ENCODE results near the gene CNOT11.

CNOT11 gene

GRCh38 chr2:101282980-101283379 is 30.3 kb downstream of the CNOT11 start:
- peaks cover 23 to 99% of the 10 kb centered on the region in 2 experiments for H3K36me3 ChIP-seq (ENCODE audit: control insufficient read depth in 1 of 2, insufficient read depth in 2 of 2, low read depth in 1 of 2, low read length in 2 of 2)

GRCh38 chr2:101286684-101287083 is 34.0 kb downstream of the CNOT11 start:
- H2AK5ac ChIP-seq (ENCODE audit: low read length, severe bottlenecking) = no peak overlapping the region
- H2BK120ac ChIP-seq (ENCODE audit: low read depth, low read length) = no peak overlapping the region
- no peaks in the 10 kb centered on the region for H3K27me3 ChIP-seq (ENCODE audit: control insufficient read depth in 1 of 2, insufficient read depth in 1 of 2, low read length in 2 of 2)
- no peak overlapping the region for H3K23ac ChIP-seq (ENCODE audit: low read length in 2 of 2)
- H3K9me3 ChIP-seq (ENCODE audit: control insufficient read depth, low read length) = no peaks in the 10 kb centered on the region
- H3K4ac ChIP-seq (ENCODE audit: low read depth in 1 of 2, low read length in 2 of 2) = no peak overlapping the region
- H3K9ac ChIP-seq (ENCODE audit: low read length) = no peak overlapping the region
- H3K36me3 ChIP-seq (ENCODE audit: control insufficient read depth in 1 of 2, insufficient read depth in 2 of 2, low read depth in 1 of 2, low read length in 2 of 2) = peaks cover 20 to 81% of the 10 kb centered on the region in 2 experiments
- no peak overlapping the region for H4K8ac ChIP-seq (ENCODE audit: low read length)
- no peak overlapping the region for H3K4me2 ChIP-seq (ENCODE audit: low read length, poor library complexity, severe bottlenecking)
- peaks cover 20% of the 10 kb centered on the region for H3K79me1 ChIP-seq (replicated peaks; ENCODE audit: low read length, poor library complexity, severe bottlenecking)
- no peak overlapping the region for H3K4me3 ChIP-seq (ENCODE audit: insufficient read depth in 1 of 2, low read depth in 1 of 2, low read length in 2 of 2)
- H3K14ac ChIP-seq (ENCODE audit: low read length in 2 of 2) = no peak overlapping the region
- H2BK5ac ChIP-seq (ENCODE audit: low read depth, low read length, poor library complexity, severe bottlenecking) = no peak overlapping the region
- no peak overlapping the region for H2BK12ac ChIP-seq (ENCODE audit: low read length in 2 of 2)
- no peak overlapping the region for H3K27ac ChIP-seq (ENCODE audit: low read length, poor library complexity, severe bottlenecking)
- H3K18ac ChIP-seq (ENCODE audit: low read depth in 1 of 2, low read length in 2 of 2) = no peak overlapping the region
- H4K91ac ChIP-seq (ENCODE audit: low read length) = no peak overlapping the region
- DNase-seq = no peak
- no peak overlapping the region for H2BK15ac ChIP-seq (ENCODE audit: low read depth, poor library complexity, severe bottlenecking)
- whole genome bisulfite sequencing = over 99% methylated on average over 6 of the region's 6 CpGs
- H2AFZ ChIP-seq (ENCODE audit: low read depth, low read length) = no peak overlapping the region
- H3K4me1 ChIP-seq (ENCODE audit: control insufficient read depth, insufficient read depth, low read depth, low read length) = peaks cover 3% of the 10 kb centered on the region

More at GRCh38 chr2:101282980-101283379, 30.3 kb downstream of the CNOT11 start:
- Histone ChIP-seq H2BK15ac (ENCODE audit: low read depth, poor library complexity, severe bottlenecking) (no peak overlapping the region), H2BK12ac (ENCODE audit: low read length in 2 of 2) (no peak overlapping the region), H3K4me2 (ENCODE audit: low read length, poor library complexity, severe bottlenecking) (no peak overlapping the region), H3K79me1 (replicated peaks; ENCODE audit: low read length, poor library complexity, severe bottlenecking) (peaks cover 21% of the 10 kb centered on the region), H3K27me3 (ENCODE audit: control insufficient read depth in 1 of 2, insufficient read depth in 1 of 2, low read length in 2 of 2) (no peaks in the 10 kb centered on the region), H2BK5ac (ENCODE audit: low read depth, low read length, poor library complexity, severe bottlenecking) (no peak overlapping the region), H2AK5ac (ENCODE audit: low read length, severe bottlenecking) (no peak overlapping the region), H3K4ac (ENCODE audit: low read depth in 1 of 2, low read length in 2 of 2) (no peak overlapping the region), H3K14ac (ENCODE audit: low read length in 2 of 2) (no peak overlapping the region), H3K18ac (ENCODE audit: low read depth in 1 of 2, low read length in 2 of 2) (no peak overlapping the region), H3K4me3 (ENCODE audit: insufficient read depth in 1 of 2, low read depth in 1 of 2, low read length in 2 of 2) (no peak overlapping the region), H4K91ac (ENCODE audit: low read length) (no peak overlapping the region), H2BK120ac (ENCODE audit: low read depth, low read length) (no peak overlapping the region), H3K9ac (ENCODE audit: low read length) (no peak overlapping the region), H3K9me3 (ENCODE audit: control insufficient read depth, low read length) (no peaks in the 10 kb centered on the region), H2AFZ (ENCODE audit: low read depth, low read length) (no peak overlapping the region), H3K4me1 (ENCODE audit: control insufficient read depth, insufficient read depth, low read depth, low read length) (peaks cover 3% of the 10 kb centered on the region), H4K8ac (ENCODE audit: low read length) (no peak overlapping the region), H3K23ac (ENCODE audit: low read length in 2 of 2) (no peak overlapping the region), H3K27ac (ENCODE audit: low read length, poor library complexity, severe bottlenecking) (no peak overlapping the region)
- no peak for DNase-seq
- 97% methylated on average over 3 of the region's 3 CpGs for WGBS

- no peak overlapping the region for H2AFZ ChIP-seq (ENCODE audit: low read depth, low read length)
- H4K91ac ChIP-seq (ENCODE audit: low read length) = no peak overlapping the region
- no peak overlapping the region for H2AK5ac ChIP-seq (ENCODE audit: low read length, severe bottlenecking)
- no peak overlapping the region for H3K23ac ChIP-seq (ENCODE audit: low read length in 2 of 2)
- no peak overlapping the region for H3K4me2 ChIP-seq (ENCODE audit: low read length, poor library complexity, severe bottlenecking)
- H3K9ac ChIP-seq (ENCODE audit: low read length) = no peak overlapping the region
- WGBS = 100% methylated on average over 1 of the region's 2 CpGs
- H3K9me3 ChIP-seq (ENCODE audit: control insufficient read depth, low read length) = no peaks in the 10 kb centered on the region
- H3K4me3 ChIP-seq (ENCODE audit: insufficient read depth in 1 of 2, low read depth in 1 of 2, low read length in 2 of 2) = no peak overlapping the region
- H3K4me1 ChIP-seq (ENCODE audit: control insufficient read depth, insufficient read depth, low read depth, low read length) = peaks cover 3% of the 10 kb centered on the region
- H3K4ac ChIP-seq (ENCODE audit: low read depth in 1 of 2, low read length in 2 of 2) = no peak overlapping the region
- H3K79me1 ChIP-seq (replicated peaks; ENCODE audit: low read length, poor library complexity, severe bottlenecking) = peaks cover 17% of the 10 kb centered on the region
- no peak overlapping the region for H4K8ac ChIP-seq (ENCODE audit: low read length)
- H3K18ac ChIP-seq (ENCODE audit: low read depth in 1 of 2, low read length in 2 of 2) = no peak overlapping the region
- no peak overlapping the region for H2BK15ac ChIP-seq (ENCODE audit: low read depth, poor library complexity, severe bottlenecking)
- H2BK12ac ChIP-seq (ENCODE audit: low read length in 2 of 2) = no peak overlapping the region
- peaks cover 18 to 81% of the 10 kb centered on the region in 2 experiments for H3K36me3 ChIP-seq (ENCODE audit: control insufficient read depth in 1 of 2, insufficient read depth in 2 of 2, low read depth in 1 of 2, low read length in 2 of 2)
- DNase-seq = no peak
- no peaks in the 10 kb centered on the region for H3K27me3 ChIP-seq (ENCODE audit: control insufficient read depth in 1 of 2, insufficient read depth in 1 of 2, low read length in 2 of 2)
- no peak overlapping the region for H2BK120ac ChIP-seq (ENCODE audit: low read depth, low read length)
- H2BK5ac ChIP-seq (ENCODE audit: low read depth, low read length, poor library complexity, severe bottlenecking) = no peak overlapping the region
- H3K14ac ChIP-seq (ENCODE audit: low read length in 2 of 2) = no peak overlapping the region
- no peak overlapping the region for H3K27ac ChIP-seq (ENCODE audit: low read length, poor library complexity, severe bottlenecking)
These were observed 34.6 kb downstream of the CNOT11 start for GRCh38 chr2:101287303-101287702.

GRCh38 chr2:101290711-101291110 is 38.0 kb downstream of the CNOT11 start:
- Histone ChIP-seq H3K79me1 (replicated peaks; ENCODE audit: low read length, poor library complexity, severe bottlenecking) (peaks cover 14% of the 10 kb centered on the region), H3K23ac (ENCODE audit: low read length in 2 of 2) (no peak overlapping the region), H2BK5ac (ENCODE audit: low read depth, low read length, poor library complexity, severe bottlenecking) (no peak overlapping the region), H3K4me1 (ENCODE audit: control insufficient read depth, insufficient read depth, low read depth, low read length) (peaks cover 3% of the 10 kb centered on the region), H3K4me2 (ENCODE audit: low read length, poor library complexity, severe bottlenecking) (no peak overlapping the region), H3K14ac (ENCODE audit: low read length in 2 of 2) (no peak overlapping the region), H2AFZ (ENCODE audit: low read depth, low read length) (no peak overlapping the region), H4K91ac (ENCODE audit: low read length) (no peak overlapping the region), H3K4ac (ENCODE audit: low read depth in 1 of 2, low read length in 2 of 2) (no peak overlapping the region), H3K9me3 (ENCODE audit: control insufficient read depth, low read length) (no peaks in the 10 kb centered on the region), H3K27ac (ENCODE audit: low read length, poor library complexity, severe bottlenecking) (no peak overlapping the region), H2BK12ac (ENCODE audit: low read length in 2 of 2) (no peak overlapping the region), H2AK5ac (ENCODE audit: low read length, severe bottlenecking) (no peak overlapping the region), H3K27me3 (ENCODE audit: control insufficient read depth in 1 of 2, insufficient read depth in 1 of 2, low read length in 2 of 2) (no peaks in the 10 kb centered on the region), H3K4me3 (ENCODE audit: insufficient read depth in 1 of 2, low read depth in 1 of 2, low read length in 2 of 2) (no peak overlapping the region), H4K8ac (ENCODE audit: low read length) (peak overlapping the region; percentile 80), H3K18ac (ENCODE audit: low read depth in 1 of 2, low read length in 2 of 2) (no peak overlapping the region), H3K36me3 (ENCODE audit: control insufficient read depth in 1 of 2, insufficient read depth in 2 of 2, low read depth in 1 of 2, low read length in 2 of 2) (peaks cover 11 to 71% of the 10 kb centered on the region in 2 experiments), H2BK120ac (ENCODE audit: low read depth, low read length) (no peak overlapping the region), H3K9ac (ENCODE audit: low read length) (no peak overlapping the region), H2BK15ac (ENCODE audit: low read depth, poor library complexity, severe bottlenecking) (no peak overlapping the region)
- no peak for DNase-seq

All from mesenchymal stem cell (in vitro differentiated cells and primary cell).